GM18951 (cell line): ENCODE data around the gene TRIP4.
A peak's percentile ranks its signal among the peaks of the same experiment; 100 is the strongest.
"Not testable (repeated sequence)": the region's sequence is repeated elsewhere in the genome, so short reads cannot be mapped to it uniquely, and the experiment has no call there.

ENCODE experiments used
- POLR2A ChIP-seq: IDR thresholded peaks from 4 replicates; pipeline ENCODE4 v1.6.1; 2011; ENCODE audit warnings: mild to moderate bottlenecking; ENCODE audit not compliant: insufficient read length, insufficient read depth; ENCODE audit errors: extremely low read depth
- in situ Hi-C: fragments of 300-500 bp; cut with MboI; formaldehyde crosslinking; loops from one replicate; pipeline ENCODE4 v1.12.0; 2022; ENCODE audit warnings: low sequenced_read_pairs, mixed read lengths, inconsistent platforms; ENCODE audit not compliant: unreplicated experiment

Gene TRIP4

DNA sequence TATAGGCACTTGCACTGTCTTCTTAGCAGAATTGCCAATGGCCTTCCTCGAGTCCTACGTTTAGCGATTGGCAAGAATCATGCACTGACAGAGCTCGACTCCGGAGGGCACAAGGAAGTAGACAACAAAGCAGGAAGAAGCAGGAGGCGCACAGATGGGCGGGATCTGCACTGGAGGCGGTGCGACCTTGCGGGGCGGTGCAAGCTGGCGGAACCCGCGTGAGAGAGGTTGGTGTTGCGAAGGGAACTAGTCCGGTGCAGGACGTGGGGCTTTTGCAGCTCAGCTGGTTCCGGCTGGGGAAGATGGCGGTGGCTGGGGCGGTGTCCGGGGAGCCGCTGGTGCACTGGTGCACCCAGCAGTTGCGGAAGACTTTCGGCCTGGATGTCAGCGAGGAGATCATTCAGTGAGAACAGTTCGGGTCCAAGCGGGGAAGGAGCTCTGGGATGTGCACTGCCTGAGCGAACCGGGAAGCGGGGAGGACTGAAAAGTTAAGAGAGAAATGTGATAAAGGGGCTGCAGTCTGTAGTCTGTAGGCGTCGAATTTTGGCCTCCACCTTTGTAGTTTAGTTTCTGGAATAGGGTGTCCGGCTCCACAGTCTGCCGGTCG, at the start of gene TRIP4:
TSS of gene TRIP4 (plus strand) at position 275 of the 607 bp plus-strand sequence. CDS start at position 303, 28 bp downstream.
- in situ Hi-C loops: no loop called here
- peak; percentile 88 for TF ChIP-seq POLR2A

DNA sequence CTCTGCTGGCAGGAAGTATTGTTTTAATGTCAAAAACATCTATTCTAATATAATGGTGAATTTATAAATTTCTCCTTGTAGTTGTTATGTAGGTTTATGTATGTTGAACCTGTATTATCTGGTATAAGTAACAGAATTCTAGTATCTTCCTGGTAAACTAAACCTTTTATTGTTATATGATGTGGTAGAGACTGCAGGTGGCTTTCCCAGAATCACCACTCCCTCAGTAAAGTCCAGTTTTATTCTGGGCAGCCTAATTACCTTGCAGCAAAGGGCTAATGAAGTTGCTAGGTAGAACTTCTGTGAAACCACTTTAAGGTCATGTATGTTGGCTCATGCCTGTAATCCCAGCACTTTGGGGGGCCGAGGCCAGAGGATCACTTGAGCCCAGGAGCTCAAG, 47.3 kb upstream of the TRIP4 start:
- in situ Hi-C loops: no loop called here
- TF ChIP-seq POLR2A: no peak

DNA sequence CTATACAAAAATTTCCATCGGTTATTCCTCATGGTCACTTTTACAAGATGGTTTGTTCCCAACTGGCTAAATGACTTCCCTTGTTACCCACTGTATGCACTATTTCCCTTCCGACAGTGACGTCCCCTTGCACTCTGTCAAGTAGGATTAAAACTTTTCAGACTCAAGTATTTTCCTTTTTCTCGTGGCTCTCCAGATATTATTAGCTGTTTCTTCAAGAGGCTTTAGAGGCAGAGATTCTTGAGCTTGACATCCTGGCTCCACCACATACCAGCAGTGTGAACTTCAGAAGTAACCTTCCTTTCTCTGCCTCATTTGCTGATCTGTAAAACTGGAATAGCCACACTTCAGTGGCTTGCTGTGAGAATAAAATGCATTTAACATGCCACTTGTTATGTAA, 45.7 kb upstream of the TRIP4 start:
- in situ Hi-C loops: no loop called here
- no peak for TF ChIP-seq POLR2A

DNA sequence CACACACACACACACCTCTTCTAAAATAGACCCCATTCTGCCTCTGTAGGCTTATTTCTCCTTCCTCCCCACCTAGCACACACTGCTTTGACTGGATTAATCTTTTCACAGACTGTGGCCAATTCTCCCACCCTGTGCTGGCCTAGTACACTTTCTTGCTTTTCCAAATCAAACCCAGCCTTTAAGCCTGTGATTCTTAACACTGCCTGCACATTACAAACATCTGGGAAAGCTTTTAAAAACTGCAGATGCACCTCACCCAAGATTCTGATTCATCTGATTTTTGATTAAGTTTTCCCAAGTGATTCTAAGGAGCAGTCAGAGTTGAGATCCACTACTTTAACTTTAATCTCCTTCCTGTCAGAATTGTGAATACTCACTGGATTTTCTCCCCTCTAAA, 44.4 kb upstream of the TRIP4 start:
- no peak for TF ChIP-seq POLR2A
- in situ Hi-C loops: no loop called here

DNA sequence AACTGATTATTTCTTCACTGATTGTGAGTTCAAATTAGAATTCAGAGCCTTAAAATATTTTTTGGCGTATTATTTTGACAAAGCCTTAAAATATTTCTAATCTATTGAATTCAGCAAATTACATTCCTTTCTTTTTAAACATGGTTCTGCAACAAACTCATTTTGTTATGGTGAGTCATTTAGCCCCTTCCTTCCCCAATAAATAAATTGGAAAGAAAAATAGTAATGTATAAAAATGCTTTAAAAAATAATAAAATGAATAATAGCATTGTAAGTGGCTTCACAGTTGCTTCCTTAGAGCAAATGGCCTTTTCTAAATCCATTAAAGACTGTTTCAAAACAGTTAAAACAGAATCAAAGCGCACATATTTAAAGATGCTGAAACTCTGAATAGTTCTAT, 43.8 kb upstream of the TRIP4 start:
- TF ChIP-seq POLR2A: no peak
- in situ Hi-C loops: no loop called here

DNA sequence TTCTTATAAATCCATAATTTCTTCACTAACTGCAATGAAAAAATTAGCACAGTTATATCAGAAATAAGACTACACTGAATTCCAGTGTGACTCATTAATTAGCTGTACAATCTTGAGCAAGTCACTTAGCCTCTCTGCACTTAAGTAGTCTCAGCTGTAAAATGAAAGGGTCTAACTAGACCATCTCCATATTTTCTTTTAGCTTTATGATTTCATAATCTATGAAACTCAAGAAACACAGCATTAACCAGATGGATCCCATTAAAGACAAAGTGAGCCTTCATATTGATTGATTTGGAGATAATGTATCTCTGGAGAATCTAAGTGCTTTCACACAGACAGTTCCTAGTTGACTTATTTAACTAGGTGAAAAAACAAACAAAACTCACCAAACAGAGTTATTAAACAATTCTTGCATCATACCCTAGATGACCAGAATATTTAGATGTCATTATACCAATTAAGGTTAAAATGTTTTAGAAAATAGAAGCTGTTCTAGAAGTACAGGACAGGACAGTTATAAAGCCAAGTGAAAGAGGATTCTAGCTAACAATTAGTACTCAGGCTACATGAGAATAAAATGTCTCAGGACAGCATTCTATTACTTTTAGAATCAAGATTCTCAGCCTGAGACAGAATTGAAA, 42.9 kb upstream of the TRIP4 start:
- in situ Hi-C loops: no loop called here
- TF ChIP-seq POLR2A: no peak

DNA sequence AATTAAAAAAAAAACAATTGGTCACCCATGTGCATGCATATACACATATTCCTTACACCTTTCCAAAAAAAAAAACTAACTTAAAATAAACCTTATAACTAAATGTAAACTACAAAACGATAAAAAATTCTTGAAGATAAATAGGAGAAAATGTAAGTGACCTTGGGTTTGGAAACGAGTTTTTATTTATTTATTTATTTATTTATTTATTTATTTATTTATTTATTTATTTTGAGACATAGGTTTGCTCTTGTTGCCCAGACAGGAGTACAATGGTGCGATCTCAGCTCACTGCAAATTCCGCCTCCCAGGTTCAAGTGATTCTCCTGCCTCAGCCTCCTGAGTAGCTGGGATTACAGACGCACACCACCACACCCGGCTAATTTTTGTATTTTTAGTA, 41.4 kb upstream of the TRIP4 start:
- in situ Hi-C loops: not testable (repeated sequence)

DNA sequence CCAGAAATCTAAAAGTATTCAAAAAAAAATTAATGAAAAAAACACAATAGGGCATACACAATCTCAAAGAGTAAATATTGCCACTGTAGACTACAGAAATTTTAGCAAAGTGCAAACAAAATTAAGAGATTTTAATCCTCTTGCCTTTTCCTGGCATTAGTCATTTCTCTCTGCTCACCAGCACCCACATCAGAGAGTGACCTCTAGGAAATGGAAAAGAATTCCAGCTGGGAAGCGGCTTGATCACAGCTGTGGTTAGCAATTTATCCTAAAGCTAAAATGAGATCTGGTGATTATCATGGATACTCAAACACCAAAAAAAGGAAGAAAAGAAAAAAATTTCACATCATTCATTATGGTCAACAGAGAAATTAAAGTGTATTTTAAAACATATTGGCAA, 39.2 kb upstream of the TRIP4 start:
- no peak for TF ChIP-seq POLR2A
- in situ Hi-C loops: no loop called here

DNA sequence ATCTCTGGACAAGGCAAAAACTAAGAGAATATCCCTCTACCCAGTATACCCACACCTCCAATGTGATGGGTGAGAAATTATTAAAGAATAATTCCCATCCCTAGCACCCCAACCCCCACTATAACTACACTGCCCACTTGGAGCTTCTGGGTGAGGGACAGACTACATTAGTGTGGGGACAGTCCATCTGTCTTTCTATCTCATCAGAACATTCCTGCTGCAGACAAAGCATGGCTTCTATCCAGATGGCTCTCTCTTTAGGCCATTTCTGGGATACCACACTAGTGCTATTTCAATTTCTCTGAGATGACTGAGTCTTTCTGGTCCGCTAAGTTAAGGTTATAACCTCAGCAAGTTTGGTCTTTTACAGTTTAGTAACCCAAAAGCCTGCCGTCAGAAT, 38.3 kb upstream of the TRIP4 start:
- in situ Hi-C loops: no loop called here
- TF ChIP-seq POLR2A: no peak

DNA sequence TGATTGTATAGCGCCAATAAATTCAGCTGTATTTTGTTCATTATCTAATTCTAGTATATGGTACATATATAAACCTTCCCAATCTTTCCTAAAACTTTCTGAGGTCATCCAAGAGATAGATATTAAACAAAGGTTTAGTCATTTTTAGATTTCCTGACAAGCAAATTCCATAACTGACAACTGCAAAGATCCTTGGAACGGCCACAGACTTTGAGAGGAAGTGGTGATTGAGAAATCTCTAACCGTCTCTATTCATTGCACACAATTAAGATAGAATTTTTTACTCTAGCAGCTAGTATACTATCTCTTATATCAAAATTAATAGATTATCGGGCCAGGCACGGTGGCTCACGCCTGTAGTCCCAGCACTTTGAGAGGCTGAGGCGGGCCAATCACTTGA, 36.4 kb upstream of the TRIP4 start:
- in situ Hi-C loops: no loop called here
- no peak for TF ChIP-seq POLR2A

DNA sequence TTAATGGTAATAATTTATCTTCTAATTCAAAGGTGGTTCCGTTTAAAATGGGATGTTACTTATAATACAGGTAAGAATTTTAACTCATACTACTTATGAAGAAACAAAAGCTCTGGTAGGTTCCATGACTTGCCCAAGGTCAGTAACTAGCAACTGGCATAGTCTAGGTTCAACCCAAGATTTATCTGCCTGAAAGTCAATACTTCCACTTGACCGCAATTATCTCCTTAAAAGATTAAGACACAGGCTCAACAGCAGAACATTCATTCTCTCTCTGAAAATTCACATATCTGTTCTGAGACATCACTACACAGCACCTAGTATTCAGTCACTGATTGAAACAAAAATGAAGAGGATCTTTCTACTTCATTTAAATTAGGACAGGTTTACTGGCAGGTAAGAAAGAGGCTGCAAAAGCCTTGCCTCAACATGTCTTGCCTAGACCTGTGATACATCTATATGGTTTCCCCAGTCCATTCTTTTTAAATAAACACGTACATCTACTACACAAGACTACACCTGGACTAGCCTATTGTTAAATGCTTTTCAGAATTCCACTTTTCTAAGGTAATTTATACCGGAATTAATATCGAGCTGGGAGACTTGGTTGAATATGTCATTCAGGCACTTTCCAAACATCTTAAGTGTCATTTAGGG, 32.8 kb upstream of the TRIP4 start:
- no peak for TF ChIP-seq POLR2A
- in situ Hi-C loops: no loop called here

DNA sequence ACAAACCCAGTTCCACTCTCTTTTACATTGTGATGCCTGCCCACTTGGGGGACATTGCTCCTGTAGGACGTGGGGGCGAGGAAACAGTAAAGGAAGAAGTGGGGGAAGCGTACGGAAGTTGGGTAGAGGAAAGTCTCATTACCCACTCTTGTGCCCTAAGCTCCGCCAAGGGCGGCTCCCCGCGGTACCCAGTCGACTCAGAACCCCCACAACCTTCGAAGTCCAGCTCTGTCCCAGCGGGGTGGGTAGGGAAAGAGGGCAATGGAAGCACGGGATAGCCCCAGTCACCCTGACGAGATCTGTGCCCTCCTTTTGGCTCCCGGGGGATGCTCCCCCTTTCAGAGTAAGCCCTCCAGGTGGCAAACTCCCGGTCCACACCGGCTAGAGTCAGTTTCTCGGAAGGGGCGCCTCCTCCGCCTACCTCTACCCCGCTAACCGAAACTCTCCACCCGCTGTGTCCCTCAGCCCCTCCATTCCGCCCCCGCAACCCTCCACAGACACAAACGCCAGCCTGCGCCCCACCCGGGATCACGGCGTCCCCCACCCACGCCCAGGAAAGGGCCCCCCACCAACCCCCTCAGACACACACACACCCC, 32.2 kb upstream of the TRIP4 start:
- TF ChIP-seq POLR2A: no peak
- in situ Hi-C loops: no loop called here

DNA sequence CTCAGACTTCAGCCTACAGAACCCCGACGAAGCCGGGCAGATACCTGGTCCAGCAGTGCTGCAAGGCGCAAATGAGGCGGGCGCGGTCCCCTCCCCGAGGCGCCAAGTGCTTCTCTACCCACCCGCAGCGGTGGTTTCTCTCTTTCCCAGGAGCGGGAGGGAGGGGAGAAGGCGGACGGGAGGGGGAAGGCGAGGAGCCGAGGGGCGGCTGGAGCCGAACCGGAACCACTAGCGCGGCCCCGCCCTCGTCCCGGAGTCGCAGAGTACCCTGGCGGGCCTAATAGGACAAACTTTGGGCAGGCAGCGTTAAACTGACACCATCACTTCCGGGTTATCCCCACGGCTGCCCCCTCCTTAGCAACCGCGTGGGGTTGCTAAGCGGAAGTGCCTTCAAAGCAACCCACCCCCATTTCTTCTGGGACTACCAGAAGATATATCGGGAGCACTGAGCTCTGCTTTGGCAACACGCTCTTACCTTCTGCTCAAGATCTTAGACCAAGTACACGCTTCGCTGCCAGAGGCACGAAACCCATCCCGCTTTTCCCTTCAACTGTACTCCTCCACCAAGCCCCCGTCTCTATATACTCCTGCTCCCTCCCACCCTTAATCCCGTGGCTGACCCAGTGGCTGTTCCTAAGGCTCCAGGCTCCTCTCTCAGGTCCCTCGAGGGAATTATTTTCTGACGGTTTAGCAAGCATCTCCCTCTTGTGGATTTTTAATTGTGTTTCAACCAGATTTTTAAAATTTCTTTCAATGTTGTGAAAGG, 31.5 kb upstream of the TRIP4 start, which contains the start of gene CSNK1G1:
TSS of gene CSNK1G1 (minus strand) at position 230 of the 766 bp plus-strand sequence. CDS start 55,674 bp downstream, outside the sequence.
- TF ChIP-seq POLR2A: peak; percentile 53
- in situ Hi-C loops: no loop called here
